HG03469 (cell line): Measurements from ENCODE around the gene RHOH.
A peak's percentile ranks its signal among the peaks of the same experiment; 100 is the strongest.

ENCODE experiments used
- ATAC-seq: cut with Tn5 transposase; IDR thresholded peaks from one replicate; pipeline ENCODE4 v1.9.1; 2021; ENCODE audit warnings: mild to moderate bottlenecking, moderate library complexity, moderate number of reproducible peaks; ENCODE audit not compliant: unreplicated experiment

Gene RHOH

DNA sequence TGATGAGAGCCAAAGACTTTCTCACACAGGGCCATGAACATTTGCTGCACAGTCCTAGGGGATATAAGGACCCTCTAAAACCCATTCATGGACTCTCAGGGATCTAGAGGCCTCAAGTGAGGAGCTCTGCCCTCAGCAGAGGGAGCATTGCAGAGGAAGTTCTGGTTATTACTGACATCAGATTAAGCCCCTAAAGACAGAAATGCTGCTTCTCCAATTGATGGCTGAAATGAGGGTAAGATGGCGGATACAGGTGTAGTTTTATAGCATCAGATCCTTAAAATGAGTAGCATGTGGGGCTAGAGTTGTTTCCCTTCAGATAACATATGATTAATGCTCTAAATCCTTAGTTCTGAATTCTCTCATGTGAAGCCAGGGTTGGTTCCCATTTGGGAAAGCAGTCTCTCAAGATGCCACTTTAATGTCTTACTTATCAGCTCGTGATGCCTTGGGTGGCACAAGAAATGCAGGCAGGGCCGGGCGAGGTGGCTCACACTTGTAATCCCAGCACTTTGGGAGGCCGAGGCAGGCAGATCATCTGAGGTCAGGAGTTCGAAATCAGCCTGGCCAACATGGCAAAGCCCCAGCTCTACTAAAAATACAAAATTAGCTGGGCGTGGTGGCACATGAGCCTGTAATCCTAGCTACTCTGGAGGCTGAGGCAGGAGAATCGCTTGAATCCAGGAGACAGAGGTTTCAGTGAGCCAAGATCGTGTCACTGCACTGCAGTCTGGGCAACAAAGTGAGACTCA, 7.9 kb downstream of the RHOH start:
- ATAC-seq = no peak

DNA sequence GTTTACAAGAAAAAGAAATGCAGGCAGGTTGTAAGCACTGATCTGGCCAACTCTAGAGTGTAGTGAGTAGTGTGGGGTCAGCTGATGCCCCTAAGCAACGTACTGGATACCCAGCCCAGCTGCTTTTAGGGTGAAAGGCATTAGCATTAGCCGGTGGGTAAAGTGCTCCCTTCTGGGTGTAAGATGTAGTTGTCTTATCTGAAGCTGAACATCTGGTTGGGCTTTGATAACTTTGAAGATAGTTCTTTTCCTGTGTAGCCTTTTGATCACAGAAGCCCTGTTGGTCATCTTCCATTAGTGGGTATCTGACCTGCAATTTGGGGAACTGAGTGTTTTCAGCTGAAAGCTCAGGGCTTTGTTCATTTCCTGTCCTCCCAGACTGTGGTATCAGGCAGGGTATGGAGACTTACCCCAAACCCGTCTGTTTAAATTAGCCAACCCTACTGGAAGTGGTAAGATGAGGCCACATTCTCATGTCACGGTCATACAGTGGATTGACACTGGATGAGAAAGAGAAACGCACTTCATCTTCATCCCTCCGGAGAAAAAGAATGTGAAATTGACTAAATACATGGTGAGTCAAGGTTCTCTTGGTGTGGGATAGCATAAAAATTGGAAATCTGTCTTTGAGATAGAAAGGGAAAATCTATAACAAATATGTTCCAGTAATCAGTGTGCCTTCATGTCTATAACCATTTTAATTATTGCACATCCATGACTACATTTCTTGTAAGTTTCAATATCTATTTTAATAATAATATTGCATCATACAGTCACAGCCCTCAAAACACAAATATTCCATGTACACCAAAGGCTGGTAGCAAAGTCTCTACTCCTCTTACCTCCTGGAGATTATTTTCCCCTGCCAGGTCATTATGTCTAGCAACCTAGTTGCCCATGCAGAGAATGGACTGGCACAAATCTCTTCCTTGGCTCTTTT, 8.7 kb downstream of the RHOH start:
- peak; percentile 48 for ATAC-seq

DNA sequence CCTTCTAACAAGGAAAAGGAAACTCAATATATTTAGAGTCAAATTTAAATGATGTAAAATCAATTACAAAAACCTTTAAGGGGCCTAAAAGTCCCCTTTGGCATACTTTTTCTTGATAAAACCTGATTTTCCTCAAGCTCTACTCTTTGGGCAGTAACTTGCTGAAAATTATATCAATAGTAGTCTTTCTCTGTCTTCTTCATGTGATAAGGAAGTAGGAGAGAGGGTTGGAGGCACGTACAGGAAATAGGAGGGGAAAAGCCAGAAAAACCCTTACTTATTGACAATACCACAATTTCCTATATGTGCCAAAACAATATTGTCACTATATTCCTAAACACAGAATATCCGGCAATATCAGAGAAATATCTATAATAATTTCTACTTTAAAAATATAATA, 9.6 kb downstream of the RHOH start:
- ATAC-seq = no peak

DNA sequence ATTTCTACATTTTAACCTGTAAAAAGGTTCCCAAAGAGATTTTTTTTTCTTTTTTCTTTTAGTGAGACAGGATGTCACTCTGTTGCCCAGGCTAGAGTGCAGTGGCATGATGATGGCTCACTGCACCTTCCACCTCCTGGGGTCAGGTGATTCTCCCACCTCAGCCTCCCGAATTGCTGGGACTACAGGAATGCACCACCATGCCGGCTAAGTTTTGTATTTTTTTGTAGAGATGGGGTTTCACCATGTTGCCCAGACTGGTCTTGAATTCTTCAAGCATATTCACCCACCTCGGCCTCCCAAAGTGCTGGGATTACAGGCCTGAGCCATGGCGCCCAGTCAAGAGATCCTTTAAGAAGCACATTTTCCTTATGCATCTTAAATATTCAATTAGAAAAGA, 12.6 kb downstream of the RHOH start:
- no peak for ATAC-seq

DNA sequence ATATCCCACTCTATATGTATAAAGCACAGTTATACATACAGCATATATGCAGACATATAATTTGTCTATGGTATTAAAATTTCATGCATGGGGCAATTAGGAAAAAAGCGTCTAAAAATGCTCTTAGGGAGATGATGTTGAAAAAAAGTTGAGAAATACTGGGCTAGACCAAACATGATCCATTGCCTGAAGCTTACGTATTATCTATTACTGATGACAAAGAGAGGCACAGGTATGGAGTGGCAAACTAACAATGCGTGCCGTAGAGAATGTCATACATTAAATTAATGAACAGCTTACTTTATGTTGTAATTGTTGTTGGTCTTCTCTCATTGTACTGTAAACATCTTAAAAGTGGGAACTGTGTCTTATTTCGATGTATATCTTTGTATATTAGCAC, 13.9 kb downstream of the RHOH start:
- no peak for ATAC-seq

DNA sequence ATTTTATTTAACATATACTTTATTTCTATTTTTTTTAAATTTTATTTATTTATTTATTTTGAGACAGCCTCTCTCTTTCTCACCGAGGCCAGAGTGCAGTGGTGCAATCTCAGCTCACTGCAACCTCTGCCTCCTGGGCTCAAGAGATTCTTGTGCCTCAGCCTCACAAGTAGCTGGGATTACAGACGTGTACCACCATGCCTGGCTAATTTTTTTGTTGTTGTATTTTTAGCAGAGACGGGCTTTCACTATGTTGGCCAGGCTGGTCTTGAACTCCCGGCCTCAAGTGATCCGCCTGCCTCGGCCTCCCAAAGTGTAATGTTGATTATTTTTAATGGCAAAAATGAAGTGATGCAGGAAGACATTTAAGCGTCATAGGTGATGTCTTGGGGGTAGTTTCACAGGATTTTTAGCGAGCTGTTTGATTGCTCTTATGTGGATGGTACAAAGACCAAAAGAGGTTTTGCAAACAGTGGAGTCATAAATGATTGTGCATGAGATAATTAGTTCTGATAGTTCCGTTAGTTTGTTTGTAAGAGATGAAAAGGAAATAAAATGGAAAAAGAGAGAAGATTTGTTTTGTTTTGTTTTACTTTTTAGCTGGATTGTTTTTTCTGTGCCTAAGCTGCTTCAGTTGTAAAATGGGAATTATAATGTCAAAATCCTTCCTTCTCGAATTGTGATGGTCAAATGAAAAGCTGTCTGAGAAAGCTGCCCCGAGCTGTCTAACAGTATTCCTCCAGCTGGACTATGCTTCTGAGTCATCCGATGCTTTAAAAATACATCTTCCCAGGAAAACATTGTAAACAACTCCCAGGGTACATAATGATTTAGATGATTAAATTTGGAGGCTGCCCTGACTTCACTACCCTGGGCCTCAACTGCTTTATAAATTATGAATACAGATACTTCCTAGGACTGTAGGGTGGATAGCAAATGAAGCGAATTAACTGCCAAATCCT, 14.7 kb downstream of the RHOH start:
- ATAC-seq = no peak

DNA sequence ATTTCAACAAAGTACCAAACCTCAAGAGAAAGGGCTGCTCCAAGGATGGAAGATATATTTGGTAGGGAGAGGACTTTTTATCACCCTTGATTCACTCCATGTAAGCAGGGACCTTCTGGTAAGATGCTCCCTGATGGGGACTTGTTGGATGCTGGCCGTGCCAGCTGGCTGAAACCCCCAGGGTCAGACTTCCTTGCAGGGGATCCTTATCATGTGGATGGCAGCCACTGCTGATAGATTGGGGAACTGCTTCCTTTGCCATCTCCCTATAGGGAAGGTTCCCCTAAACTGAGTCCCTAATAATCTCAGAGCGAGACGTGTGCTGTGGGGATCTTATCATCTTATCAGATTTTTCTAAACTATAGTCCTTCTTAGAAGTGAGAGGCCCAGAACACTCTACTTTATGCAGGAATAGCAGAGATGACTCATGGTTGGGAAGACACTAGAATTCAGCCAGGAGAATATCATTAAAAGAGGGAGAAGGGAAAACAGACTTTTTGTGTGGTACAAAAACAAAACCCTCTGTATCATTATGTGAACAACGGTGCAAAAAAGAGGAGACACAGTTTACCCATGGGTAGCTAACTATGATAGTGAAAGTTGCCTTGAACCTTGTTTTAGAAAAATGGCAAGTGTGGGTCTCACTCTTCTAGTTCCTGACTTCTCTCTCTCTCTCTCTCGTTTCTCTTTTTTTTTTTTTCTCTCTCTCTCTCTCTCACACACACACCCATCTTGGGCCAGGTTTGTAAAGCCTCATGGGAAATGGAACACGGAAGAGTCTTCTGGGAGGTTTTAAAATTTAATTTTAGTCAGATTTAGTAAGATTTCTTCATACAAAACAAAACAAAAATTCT, 16.1 kb downstream of the RHOH start:
- ATAC-seq = no peak

DNA sequence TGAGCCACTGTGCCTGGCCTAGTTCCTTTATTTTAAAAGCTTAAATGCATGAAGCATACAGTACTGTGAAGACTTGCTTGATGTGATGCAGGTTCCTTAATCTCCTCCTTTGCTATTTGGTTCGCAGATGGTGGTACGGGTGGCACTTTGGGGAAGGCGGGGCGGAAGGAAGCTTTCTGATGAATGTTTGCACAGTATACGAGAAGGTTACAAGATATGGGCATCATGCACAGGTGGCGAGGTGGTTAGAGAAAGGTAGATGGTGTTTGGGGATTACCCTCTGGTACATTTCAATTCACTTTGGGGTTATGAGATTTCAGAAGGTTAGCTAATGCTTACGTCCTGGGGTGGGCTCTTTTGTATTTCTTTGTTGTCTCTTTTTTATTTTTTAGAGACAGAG, 17.2 kb downstream of the RHOH start:
- ATAC-seq = no peak

DNA sequence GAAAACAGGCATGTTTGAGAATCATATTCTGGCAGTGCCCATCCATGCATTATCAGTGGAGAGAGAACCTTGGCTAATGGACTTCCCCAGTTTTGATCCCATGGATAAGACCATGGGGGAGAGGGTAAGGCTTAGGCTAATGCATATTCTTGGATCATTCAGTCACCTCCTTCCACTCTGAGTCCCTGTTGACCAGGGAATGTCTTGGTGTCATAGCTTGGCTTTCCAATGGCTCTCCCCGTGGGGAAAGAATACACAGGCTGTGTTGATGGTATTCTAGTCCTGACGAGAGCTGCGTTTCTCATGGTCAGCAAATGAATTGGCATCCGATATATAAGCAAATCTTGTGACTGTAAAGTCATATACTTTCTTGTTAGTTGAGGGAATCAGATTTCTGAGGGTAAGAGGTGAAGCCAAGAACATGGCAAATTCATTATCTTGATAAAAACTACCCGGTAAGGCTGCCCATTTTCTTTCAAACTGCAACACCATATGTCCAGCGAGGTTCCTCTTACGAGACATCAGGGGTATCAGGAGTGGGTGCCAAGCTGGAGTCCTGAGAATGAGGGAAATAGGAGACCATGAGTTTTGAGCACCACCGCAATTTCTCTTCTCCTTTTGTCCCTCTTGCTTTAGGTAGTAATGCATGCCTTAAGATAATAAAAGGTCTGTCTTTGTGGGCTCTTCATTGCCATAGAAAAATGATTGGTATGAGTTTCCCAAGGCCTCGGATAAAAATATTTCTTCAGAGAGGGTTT, 18.0 kb downstream of the RHOH start:
- no peak for ATAC-seq

DNA sequence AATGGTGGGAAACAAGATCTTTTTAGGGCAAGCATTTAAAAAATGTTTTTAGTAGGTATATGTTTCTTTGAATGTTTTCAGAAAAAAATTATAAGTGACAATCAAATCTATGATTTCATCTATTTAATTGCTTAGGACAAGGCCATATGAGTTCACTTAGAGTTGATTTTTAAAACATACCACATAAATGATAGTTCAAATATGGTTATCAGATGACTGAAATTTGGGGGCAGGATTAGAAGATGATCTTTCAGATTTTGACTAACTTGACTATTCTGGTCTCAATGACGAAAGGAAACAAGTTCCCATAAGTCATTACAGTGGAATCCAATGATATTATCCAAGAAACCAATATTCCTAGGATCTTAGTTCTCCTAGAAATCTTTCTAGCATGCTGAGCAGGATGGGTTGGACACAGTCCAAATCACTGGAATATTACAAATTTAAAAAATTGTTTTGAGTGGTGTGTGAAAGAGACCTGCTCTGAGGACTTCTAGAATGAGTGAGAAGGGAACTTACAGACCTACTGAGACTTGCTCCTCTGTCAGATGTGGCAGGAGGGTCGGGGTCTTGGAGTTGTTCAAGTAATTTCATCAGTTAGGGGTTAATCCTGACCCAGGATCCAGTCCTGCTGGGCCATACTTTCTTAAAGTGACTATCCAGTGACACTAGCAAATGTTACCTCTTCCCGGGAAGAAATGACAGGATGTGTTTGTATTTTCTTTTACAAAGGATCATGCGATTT, 20.0 kb downstream of the RHOH start:
- ATAC-seq = no peak

DNA sequence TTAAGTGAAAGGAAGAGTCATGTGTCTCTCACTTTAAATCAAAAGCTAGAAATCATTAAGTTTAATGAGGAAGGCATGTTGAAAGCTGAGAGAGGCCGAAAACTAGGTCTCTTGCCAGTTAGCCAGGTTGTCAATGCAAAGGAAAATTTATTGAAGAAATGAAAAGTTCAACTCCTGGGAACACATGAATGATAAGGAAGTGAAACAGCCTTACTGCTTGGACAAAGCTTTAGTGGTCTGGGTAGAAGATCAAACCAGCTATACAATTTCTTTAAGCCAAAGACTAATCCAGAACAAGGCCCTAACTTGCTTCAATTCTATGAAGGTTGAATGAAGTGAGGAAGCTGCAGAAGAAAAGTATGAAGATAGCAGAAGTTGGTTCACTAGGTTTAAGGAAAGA, 24.9 kb downstream of the RHOH start:
- no peak for ATAC-seq

DNA sequence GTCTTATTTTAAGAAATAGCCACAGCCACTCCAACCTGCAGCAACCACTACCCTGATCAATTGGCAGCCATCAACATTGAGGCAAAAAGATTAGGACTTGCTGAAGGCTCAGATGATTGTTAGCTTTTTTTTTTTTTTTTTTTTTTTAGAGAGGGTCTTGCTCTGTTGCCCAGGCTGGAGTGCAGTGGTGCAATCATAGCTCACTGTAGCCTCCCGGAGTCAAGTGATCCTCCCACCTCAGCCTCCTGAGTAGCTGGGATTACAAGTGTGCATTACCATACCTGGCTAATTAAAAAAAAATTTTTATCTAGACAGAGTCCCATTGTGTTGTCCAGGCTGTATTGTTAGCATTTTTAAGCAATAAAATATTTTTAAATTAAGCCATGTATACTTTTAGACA, 26.5 kb downstream of the RHOH start:
- ATAC-seq = no peak

DNA sequence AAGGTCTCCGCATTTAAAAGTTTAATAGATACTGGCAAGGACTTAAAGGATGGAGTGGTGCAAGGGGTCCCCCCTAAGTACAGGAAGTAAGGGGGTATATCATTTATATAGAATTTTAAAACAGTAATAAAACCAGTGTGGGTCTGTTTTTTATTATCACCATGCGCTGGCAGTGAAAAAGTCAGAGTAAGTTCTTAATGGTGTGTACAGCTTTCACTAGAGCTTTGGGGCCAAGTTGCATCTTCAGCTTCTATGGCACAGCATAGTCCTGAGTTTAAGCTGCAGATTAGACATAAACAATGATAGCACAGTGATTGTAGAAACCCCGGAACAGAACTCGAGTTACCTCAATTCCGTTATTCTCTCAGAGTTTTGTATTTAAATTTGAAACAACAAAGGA, 27.6 kb downstream of the RHOH start:
- no peak for ATAC-seq

DNA sequence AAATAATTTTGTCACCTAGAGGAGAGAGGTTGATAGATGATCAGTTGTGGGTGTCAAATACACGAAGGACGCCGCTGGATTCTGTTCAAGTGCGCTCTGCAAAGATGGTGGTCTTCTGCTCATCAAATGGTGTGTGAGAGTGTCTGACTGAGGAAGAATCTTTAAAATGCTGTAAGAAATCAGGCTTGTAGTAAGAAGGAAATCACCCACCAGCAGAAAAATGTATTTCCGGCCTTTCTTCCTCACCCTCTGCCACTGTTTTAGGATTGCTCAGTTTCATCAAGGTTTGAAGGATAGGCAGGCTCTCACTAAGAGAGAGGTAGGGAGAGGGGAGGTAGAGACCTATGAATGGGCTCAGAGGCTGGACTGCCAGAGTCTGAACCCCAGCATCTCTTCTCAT, 28.7 kb downstream of the RHOH start:
- no peak for ATAC-seq

DNA sequence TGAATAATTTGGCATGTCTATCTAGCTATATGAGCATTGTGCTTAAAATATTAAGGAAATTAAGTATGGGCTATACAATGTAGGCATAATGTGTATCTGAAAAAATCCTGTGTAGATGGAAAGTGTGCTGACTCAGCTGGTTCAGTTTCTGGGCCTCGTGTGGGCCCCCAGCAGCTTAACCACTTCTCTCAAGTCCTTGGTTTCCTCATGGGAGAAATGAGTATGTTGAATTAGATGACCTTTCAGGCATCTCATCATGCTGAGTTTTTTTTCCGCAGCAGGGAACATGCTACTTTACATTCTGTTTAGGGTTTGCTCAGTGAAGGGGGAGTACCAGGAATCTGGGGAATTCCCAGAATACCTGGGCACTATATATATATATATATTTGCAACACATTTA, 30.5 kb downstream of the RHOH start:
- peak; percentile 69 for ATAC-seq

DNA sequence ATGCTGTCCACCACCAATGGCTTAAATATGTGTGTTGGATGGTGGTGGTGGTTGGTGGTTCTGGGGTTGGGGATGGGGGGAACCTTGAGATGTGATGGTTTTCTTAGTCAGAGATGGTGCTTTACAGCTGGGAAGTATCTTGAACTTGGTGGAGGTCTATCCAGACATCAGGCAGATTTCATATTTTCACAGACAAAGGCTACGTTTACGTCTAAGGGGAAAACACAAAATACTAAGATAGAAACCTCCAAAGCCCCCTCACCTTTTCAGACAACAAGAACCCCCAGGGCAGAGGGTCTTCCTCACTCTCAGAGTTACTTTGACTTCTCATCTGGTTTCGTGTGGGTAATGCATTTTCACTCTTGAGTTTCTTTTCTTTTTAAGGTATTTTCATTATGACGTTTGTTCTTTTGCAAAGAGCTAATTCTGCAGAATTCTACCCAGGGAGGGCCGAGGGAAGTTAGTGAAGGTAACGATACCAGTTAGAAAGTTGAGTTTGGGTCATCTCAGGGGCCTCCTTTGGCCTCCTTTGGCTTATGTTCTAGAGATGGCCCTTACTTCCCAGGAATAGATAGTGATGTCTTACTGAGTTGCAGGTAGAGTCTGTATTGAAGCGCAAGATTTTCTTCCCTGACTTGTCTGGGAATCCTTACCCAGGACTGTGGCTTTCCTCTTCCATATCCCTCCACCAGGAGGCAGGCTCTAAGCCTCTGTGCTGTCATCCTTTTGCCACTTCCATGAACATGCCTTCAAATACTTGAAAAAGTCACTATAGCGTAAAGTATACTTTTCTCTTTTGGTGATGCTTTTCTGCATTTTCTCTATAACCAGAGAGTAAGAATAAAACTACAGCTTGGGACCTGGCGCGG, 31.9 kb downstream of the RHOH start:
- ATAC-seq = no peak

DNA sequence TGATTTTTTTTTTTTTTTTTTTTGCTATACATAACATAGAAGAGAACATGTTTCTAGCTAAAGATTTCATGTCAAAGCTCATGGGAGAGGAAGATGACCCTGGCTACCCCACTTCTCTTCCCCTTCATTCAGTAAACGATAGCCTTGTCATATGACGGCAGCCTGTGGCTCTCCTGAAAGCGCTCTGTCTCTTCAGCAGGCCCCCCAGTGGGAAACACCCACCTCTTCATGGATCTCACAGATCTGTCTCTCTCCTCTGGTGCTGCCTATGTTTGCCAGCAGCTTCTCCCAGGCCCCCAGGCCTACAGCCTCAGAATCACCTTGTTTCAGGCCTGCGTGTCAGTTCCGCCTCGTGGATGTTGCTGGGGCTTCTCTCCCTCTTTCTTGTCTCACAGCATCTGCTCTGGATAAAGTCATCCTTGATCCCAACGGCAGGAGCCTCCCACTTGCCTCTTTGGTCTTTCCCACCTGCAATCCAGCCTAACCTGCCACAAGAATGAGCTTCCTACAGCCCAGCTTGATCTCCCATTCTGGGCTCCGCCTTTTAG, 34.6 kb downstream of the RHOH start:
- no peak for ATAC-seq
